Activated CD4-positive, CD25-positive, alpha-beta regulatory T cell treated with anti-CD3 and anti-CD28 coated beads, Interleukin-2, amount 50 U/mL, for 72 hours (primary cell): ENCODE results near the gene ZSCAN26.

ENCODE experiments used
- DNase-seq: peaks from one replicate; pipeline ENCODE4 v3.0.0; 2021

The ZSCAN26 gene

GRCh38 chr6:28323813-28324424 lies 57.0 kb downstream of the ZSCAN26 start:
- no peak for DNase-seq

DNA sequence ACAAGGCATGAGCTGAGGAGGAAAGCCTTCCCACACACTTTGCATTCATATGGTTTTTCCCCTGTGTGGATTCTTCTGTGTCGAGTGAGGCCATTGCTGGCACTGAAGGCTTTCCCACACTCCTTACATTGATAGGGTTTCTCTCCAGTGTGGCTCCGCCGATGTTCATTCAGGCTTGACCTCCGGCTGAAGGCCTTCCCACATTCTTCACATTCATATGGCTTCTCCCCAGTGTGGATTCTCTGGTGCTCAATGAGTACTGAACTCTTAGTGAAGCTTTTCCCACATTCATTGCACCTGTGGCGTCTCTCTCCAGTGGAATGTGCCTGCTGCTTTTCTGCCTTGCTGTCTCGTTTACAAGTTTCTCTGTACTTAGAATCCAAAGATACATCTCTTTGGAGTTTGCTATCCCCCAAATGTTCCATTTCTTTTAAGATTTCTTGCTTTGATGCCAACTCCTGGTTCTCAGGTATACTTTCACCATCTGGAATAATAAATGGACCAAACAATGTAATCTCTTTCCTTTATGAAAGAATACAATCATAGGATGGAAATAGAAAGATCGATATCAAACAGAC lies 59.5 kb downstream of the ZSCAN26 start:
- no peak for DNase-seq
